Activated B cell treated with CpG ODN at 0.5 μM for 24 hours (primary cell): ENCODE data around the gene NOL4L. TPM values are rescaled to one million over a fixed set of nuclear protein-coding genes. Genes with fewer than 3 reads are reported as not detected.
"Not testable (repeated sequence)": the region's sequence is repeated elsewhere in the genome, so short reads cannot be mapped to it uniquely, and the experiment has no call there.

Source experiments
- ATAC-seq: fragments of 200-7000 bp; cut with Tn5 transposase; one replicate; pipeline ENCODE4 v1.10.0; 2021; ENCODE audit warnings: low read depth, mild to moderate bottlenecking, moderate library complexity
- CTCF ChIA-PET: fragments of 350-600 bp; sonication (Branson Sonifier 250); formaldehyde crosslinking; loops from one replicate; lab custom pipeline; 2021; ENCODE audit warnings: antibody characterized with exemption; lab: Charles Lee
- POLR2A ChIA-PET: fragments of 350-600 bp; sonication (Branson Sonifier 250); formaldehyde crosslinking; loops from one replicate; lab custom pipeline; 2021; ENCODE audit warnings: antibody characterized with exemption; lab: Charles Lee
- DNase-seq: peaks from one replicate; pipeline ENCODE4 v3.0.0; 2022
- H3K27ac Mint-ChIP-seq: one replicate; pipeline ENCODE4 v1.8.0; 2020; ENCODE audit warnings: mixed read lengths
- H3K27me3 Mint-ChIP-seq: one replicate; pipeline ENCODE4 v1.8.0; 2021; ENCODE audit warnings: mixed read lengths
- H3K36me3 Mint-ChIP-seq: one replicate; pipeline ENCODE4 v1.8.0; 2021; ENCODE audit warnings: low read depth, mixed read lengths
- H3K4me1 Mint-ChIP-seq: one replicate; pipeline ENCODE4 v1.8.0; 2021; ENCODE audit warnings: mixed read lengths
- H3K4me3 Mint-ChIP-seq: one replicate; pipeline ENCODE4 v1.8.0; 2020; ENCODE audit warnings: mild to moderate bottlenecking, mixed read lengths
- H3K9me3 Mint-ChIP-seq: one replicate; pipeline ENCODE4 v1.8.0; 2020; ENCODE audit warnings: mixed read lengths
- intact Hi-C: fragments of 100-400 bp; cut with micrococcal nuclease; formaldehyde crosslinking; loops from one replicate; pipeline ENCODE4 v1.15.1; 2024
- total RNA-seq: library from RNA; stranded (reverse); gene quantifications from 2 replicates; pipeline ENCODE4 v1.2.3, GENCODE V29; 2022
- TF ChIP-seq, protein P1 (sequence below): fragments of 200-600 bp; IDR thresholded peaks from one replicate; pipeline ENCODE4 v1.8.0; 2022; ENCODE audit warnings: antibody characterized with exemption, mild to moderate bottlenecking

NOL4L gene
- total RNA-seq, 1 donor from 2014 or later, result 4.7 TPM

GRCh38 chr20:32418376-32418775 is 166.8 kb downstream of the NOL4L start:
- H3K27me3 Mint-ChIP-seq, result no peaks in the 10 kb centered on the region
- ATAC-seq, result no peak
- CTCF ChIA-PET, result no interaction called here
- POLR2A ChIA-PET, result no interaction called here
- H3K9me3 Mint-ChIP-seq, result no peaks in the 10 kb centered on the region
- TF ChIP-seq, protein P1, sequence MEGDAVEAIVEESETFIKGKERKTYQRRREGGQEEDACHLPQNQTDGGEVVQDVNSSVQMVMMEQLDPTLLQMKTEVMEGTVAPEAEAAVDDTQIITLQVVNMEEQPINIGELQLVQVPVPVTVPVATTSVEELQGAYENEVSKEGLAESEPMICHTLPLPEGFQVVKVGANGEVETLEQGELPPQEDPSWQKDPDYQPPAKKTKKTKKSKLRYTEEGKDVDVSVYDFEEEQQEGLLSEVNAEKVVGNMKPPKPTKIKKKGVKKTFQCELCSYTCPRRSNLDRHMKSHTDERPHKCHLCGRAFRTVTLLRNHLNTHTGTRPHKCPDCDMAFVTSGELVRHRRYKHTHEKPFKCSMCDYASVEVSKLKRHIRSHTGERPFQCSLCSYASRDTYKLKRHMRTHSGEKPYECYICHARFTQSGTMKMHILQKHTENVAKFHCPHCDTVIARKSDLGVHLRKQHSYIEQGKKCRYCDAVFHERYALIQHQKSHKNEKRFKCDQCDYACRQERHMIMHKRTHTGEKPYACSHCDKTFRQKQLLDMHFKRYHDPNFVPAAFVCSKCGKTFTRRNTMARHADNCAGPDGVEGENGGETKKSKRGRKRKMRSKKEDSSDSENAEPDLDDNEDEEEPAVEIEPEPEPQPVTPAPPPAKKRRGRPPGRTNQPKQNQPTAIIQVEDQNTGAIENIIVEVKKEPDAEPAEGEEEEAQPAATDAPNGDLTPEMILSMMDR, result no peak
- DNase-seq, result no peak
- no peak overlapping the region for H3K27ac Mint-ChIP-seq
- peaks cover 25% of the 10 kb centered on the region for H3K36me3 Mint-ChIP-seq
- H3K4me3 Mint-ChIP-seq, result no peak overlapping the region
- intact Hi-C loops, result no loop called here
- peaks cover 33% of the 10 kb centered on the region for H3K4me1 Mint-ChIP-seq

GRCh38 chr20:32416206-32416605 is 168.9 kb downstream of the NOL4L start:
- H3K4me1 Mint-ChIP-seq, result peaks cover 49% of the 10 kb centered on the region
- ChIA-PET CTCF (no interaction called here), POLR2A (no interaction called here)
- H3K9me3 Mint-ChIP-seq, result no peaks in the 10 kb centered on the region
- intact Hi-C loops, result no loop called here
- no peaks in the 10 kb centered on the region for H3K27me3 Mint-ChIP-seq
- DNase-seq (no peak), ATAC-seq (no peak)
- H3K4me3 Mint-ChIP-seq, result no peak overlapping the region
- no peak overlapping the region for H3K27ac Mint-ChIP-seq
- peaks cover 32% of the 10 kb centered on the region for H3K36me3 Mint-ChIP-seq
- TF ChIP-seq, protein P1, result no peak

DNA sequence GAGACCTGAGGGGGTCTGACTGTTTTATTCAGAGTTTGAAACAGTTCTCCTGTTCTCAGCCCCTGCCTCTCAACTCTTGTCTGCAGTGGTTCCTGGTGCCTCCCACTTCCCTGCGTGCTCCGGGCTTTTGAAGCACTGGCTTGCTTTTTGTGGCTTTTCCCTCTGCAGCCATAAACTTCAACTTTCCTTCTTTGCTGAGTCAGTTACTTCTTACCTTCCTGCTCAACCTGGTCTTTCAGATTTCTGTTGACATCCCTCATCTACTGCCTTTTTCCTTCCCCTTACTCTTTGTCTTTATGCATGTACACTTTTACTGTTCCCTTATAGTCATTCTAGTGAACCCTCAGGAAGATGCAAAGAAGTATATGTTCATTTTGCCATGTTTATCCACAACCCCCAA is 169.6 kb downstream of the NOL4L start:
- DNase-seq (no peak), ATAC-seq (no peak)
- H3K4me3 Mint-ChIP-seq, result no peak overlapping the region
- H3K27ac Mint-ChIP-seq, result peak overlapping the region; percentile 1
- intact Hi-C loops, result no loop called here
- H3K9me3 Mint-ChIP-seq, result no peaks in the 10 kb centered on the region
- peaks cover 51% of the 10 kb centered on the region for H3K4me1 Mint-ChIP-seq
- POLR2A ChIA-PET, result no interaction called here
- CTCF ChIA-PET, result no interaction called here
- TF ChIP-seq, protein P1, result no peak
- peaks cover 34% of the 10 kb centered on the region for H3K36me3 Mint-ChIP-seq
- H3K27me3 Mint-ChIP-seq, result no peaks in the 10 kb centered on the region

GRCh38 chr20:32411955-32412706 is 173.0 kb downstream of the NOL4L start:
- no peaks in the 10 kb centered on the region for H3K27me3 Mint-ChIP-seq
- peak overlapping the region; percentile 57 for H3K4me3 Mint-ChIP-seq
- POLR2A ChIA-PET, result no interaction called here
- H3K27ac Mint-ChIP-seq, result peak overlapping the region; percentile 42
- H3K9me3 Mint-ChIP-seq, result no peaks in the 10 kb centered on the region
- peaks cover 57% of the 10 kb centered on the region for H3K4me1 Mint-ChIP-seq
- TF ChIP-seq, protein P1, result no peak
- ATAC-seq, result peak; percentile 80
- peaks cover 47% of the 10 kb centered on the region for H3K36me3 Mint-ChIP-seq
- CTCF ChIA-PET, result no interaction called here
- intact Hi-C loops, result loop anchor here (2.0 kb wide), 3 partner anchors 21 to 75 kb away; no protein-coding TSS in a partner anchor
- DNase-seq, result no peak

DNA sequence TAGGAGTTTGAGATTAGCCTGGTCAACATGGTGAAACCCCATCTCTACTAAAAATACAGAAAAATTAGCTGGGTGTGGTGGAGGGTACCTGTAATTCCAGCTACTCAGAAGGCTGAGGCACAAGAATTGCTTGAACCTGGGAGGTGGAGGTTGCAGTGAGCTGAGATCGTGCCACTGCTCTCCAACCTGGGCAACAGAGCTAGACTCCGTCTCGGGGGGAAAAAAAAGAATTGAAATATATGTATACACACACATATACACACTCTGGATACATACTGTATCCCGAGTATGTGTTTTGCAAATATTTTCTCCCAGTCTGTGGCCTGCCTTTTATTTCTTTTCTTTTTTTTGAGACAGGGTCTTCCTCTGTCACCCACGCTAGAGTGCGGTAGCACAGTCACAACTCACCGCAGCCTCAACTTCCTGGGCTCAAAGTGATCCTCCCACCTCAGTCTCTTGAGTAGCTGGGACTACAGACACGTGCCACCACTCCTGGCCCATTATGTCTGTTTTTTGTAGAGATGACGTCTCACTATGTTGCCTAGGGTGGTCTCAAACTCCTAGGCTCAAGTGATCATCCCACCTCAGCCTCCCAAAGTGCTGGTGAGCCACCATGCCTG is 177.9 kb downstream of the NOL4L start:
- DNase-seq, H3K4me3 Mint-ChIP-seq, intact Hi-C loops, POLR2A ChIA-PET, CTCF ChIA-PET, ATAC-seq, H3K27me3 Mint-ChIP-seq, H3K27ac Mint-ChIP-seq, H3K9me3 Mint-ChIP-seq: not testable (repeated sequence)
- peaks cover 49% of the 10 kb centered on the region for H3K36me3 Mint-ChIP-seq
- peaks cover 29% of the 10 kb centered on the region for H3K4me1 Mint-ChIP-seq
